Pancreas (tissue), 10 donors: ENCODE data around the gene ELOVL1. TPM values are rescaled to one million over a fixed set of nuclear protein-coding genes. Genes with fewer than 3 reads are reported as not detected.

Source experiments
- ATAC-seq, 4 donors: fragments of 200-7000 bp; cut with Tn5 transposase; one replicate each; pipeline versions ENCODE4 v1.8.0 to v1.9.1; 2020; ENCODE audit warnings: mild to moderate bottlenecking in 4 of 4, moderate library complexity in 4 of 4
- DNase-seq, 6 donors: peaks; one replicate each; pipeline ENCODE4 v3.0.0-alpha.2; 2020
- FAIRE-seq: peaks from 2 replicates; lab custom pipeline; 2012; peaks lifted over from hg19 to GRCh38; lab: Jason Lieb, UNC
- H3K27ac ChIP-seq, 4 donors: fragments of 200-600 bp; sonication (generic); 1 replicate in 3 of 4; 2 replicates in 1 of 4; pipeline versions ENCODE4 v1.5.0 to v1.8.0; 2020
- H3K27me3 ChIP-seq, 4 donors: fragments of 200-600 bp; one replicate each; pipeline ENCODE4 v1.8.0; 2021
- H3K36me3 ChIP-seq, 3 donors: fragments of 200-600 bp; sonication (generic) in 1 of 3; one replicate each; pipeline versions ENCODE4 v1.5.0 to v1.8.0; 2020 to 2021
- H3K4me1 ChIP-seq, 3 donors: fragments of 200-600 bp; one replicate each; pipeline ENCODE4 v1.8.0; 2021
- H3K4me3 ChIP-seq, 4 donors: fragments of 200-600 bp; sonication (generic) in 2 of 4; one replicate each; pipeline versions ENCODE4 v1.5.0 to v1.8.0; 2020 to 2021
- H3K9me3 ChIP-seq, 4 donors: fragments of 200-600 bp; one replicate each; pipeline ENCODE4 v1.8.0; 2021
- CTCF ChIP-seq, 4 donors: fragments of 200-600 bp; sonication (generic) in 3 of 4; IDR thresholded peaks; one replicate each; pipeline versions ENCODE4 v1.5.0 to v1.8.0; 2021; ENCODE audit warnings: antibody characterized with exemption in 4 of 4
- WGBS, 2 donors: extraction: QIAGEN DNeasy Blood & Tissue Kit; methylation state at CpG; one replicate each; pipeline ENCODE4 v1.1.7; 2013; 5-methylcytosine and 5-hydroxymethylcytosine counted together
- intact Hi-C, 3 donors: fragments of 100-400 bp; cut with DNase I; formaldehyde crosslinking; loops; one replicate each; pipeline versions ENCODE4 v1.11.1 to v1.14.2; 2022
- polyA plus RNA-seq, 2 donors: library from polyadenylated mRNA; stranded (reverse); fragments of 200-250 nt; gene quantifications; one replicate each; pipeline ENCODE4 v1.2.3, GENCODE V29; 2013
- total RNA-seq, 6 donors: library from RNA; stranded (reverse); fragmentation: NEBNext Ultra II Directional in 4 of 6; extraction: Animal tissue kit (Norgen Biotek cat#: 25700) in 4 of 6; gene quantifications; one replicate each; pipeline versions ENCODE4 v1.2.1 to v1.2.4, GENCODE V29; 2021 to 2023
- donor health status: healthy with polysubstance abuse.
- donor health status: DM: no; HTN: no; CAD: no; lungs with moderate emphysema.
- donor health status: DM: no; HTN: no; CAD: no.
- donor health status: control.
- donor health status: control.
- donor health status: Bipolar disorder and iron deficiency.
- donor health status: DM: yes; HTN: yes; CAD: no.
- donor health status: DM: no; HTN: no; CAD: no.
- donor health status: DM: no; HTN: no; CAD: no.
- donor health status: DM: yes; HTN: yes; CAD: no.

The ELOVL1 gene
- total and polyA plus RNA-seq, 8 donors, result 22.8 to 44.9 (median 31.6) TPM

DNA sequence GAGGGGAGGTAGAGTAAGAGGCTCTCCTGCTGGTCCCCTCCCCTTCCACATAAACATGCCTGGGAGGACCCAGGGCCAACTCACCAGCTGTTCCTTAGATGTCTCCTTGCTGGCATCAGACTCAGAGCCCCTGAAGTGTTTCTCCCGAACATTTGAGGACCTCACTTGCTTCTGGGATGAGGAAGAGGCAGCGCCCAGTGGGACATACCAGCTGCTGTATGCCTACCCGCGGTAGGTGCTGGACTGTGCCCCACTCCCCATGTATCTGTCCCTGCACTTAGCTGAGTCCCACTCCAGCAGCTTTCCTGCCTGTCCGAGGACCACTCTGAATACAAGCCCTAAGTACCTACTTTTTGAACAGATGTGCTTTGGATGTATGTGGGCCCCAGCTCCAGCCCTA is 29.8 kb downstream of the ELOVL1 start:
- WGBS, 2 donors, result 84 to 97% methylated on average over 5 of the region's 5 CpGs
- intact Hi-C loops, result no loop called here
- DNase-seq (no peak), ATAC-seq (no peak), FAIRE-seq (no peak)
- Histone ChIP-seq H3K36me3 (no peaks in the 10 kb centered on the region), H3K4me3 (no peak overlapping the region), H3K27ac (no peak overlapping the region), H3K9me3 (no peaks in the 10 kb centered on the region), H3K27me3 (no peaks in the 10 kb centered on the region), H3K4me1 (no peaks in the 10 kb centered on the region)
- no peak for TF ChIP-seq CTCF (IDR thresholded peaks at IDR 0.05)

DNA sequence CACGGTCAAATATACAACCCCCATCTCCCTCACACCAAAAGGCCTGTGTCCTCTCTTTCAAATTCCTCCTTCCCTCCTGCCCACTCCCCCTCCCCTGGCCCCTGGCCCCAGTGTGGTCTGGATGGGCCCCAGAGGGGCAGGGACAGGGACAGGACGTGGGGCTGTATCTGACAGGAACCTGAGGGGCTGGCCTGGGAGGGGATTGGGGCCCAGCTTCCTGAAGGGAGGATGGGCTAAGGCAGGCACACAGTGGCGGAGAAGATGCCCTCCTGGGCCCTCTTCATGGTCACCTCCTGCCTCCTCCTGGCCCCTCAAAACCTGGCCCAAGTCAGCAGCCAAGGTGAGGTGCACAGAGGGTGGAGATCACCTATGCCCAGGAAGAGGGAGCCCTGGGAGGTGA is 30.2 kb downstream of the ELOVL1 start, which contains the start of gene MPL:
Gene MPL (plus strand): TSS at position 231 of the 400 bp plus-strand sequence. CDS start 31 bp downstream, at position 262.
- Histone ChIP-seq H3K9me3 (no peaks in the 10 kb centered on the region), H3K27me3 (no peaks in the 10 kb centered on the region), H3K27ac (no peak within 1 kb of the TSS), H3K4me3 (no peak within 1 kb of the TSS), H3K36me3 (no peaks in the 10 kb centered on the region), H3K4me1 (no peaks in the 10 kb centered on the region)
- intact Hi-C loops, result no loop called here
- no peak for ATAC-seq
- no peak for FAIRE-seq
- TF ChIP-seq CTCF (IDR thresholded peaks at IDR 0.05), result no peak
- WGBS, 2 donors, result 87 to 91% methylated on average over 3 of the region's 3 CpGs
- no peak for DNase-seq

GRCh38 chr1:43334453-43335205 is 33.2 kb downstream of the ELOVL1 start:
- FAIRE-seq (no peak), ATAC-seq (no peak), DNase-seq (no peak)
- WGBS, 2 donors, result 68 to 70% methylated on average over 7 of the region's 7 CpGs
- Histone ChIP-seq H3K4me1 (no peaks in the 10 kb centered on the region), H3K27ac (no peak overlapping the region), H3K9me3 (no peaks in the 10 kb centered on the region), H3K36me3 (no peaks in the 10 kb centered on the region), H3K4me3 (no peak overlapping the region), H3K27me3 (no peaks in the 10 kb centered on the region)
- intact Hi-C loops, result no loop called here
- TF ChIP-seq CTCF (IDR thresholded peaks at IDR 0.05), result no peak

DNA sequence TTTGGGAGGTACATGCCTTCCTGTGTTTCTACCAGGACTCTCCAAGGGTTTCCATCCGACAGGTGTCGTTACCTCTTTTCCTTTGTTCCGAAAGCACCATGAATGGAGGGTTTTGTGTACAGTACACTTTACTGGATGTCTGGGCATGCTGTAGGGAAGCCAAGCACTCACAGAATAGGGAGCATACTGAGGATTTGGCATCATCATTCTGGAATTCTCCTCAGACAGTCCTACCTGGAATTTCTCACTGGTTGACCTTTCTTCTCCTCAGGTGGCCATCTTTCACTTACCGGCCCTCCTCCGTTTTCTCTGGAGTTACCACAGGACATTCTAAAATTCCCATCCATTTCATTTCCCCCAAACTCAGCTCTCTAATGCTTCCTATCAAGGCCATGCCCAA is 36.1 kb downstream of the ELOVL1 start:
- intact Hi-C loops, result no loop called here
- Histone ChIP-seq H3K27me3 (no peaks in the 10 kb centered on the region), H3K4me1 (no peaks in the 10 kb centered on the region), H3K36me3 (no peaks in the 10 kb centered on the region), H3K27ac (no peak overlapping the region), H3K4me3 (no peak overlapping the region), H3K9me3 (no peaks in the 10 kb centered on the region)
- no peak for TF ChIP-seq CTCF (IDR thresholded peaks at IDR 0.05)
- no peak for FAIRE-seq
- DNase-seq, result no peak
- WGBS, 2 donors, result 95 to 97% methylated on average over 5 of the region's 5 CpGs
- ATAC-seq, result no peak
